Measurements from ENCODE around the gene SUSD3.

Gene SUSD3

GRCh38 chr9:93054758-93055704 is 3.5 kb upstream of the SUSD3 start:
- Histone ChIP-seq H3K27ac (ENCODE audit: poor library complexity, severe bottlenecking) (no peak overlapping the region), H3K4me3 (ENCODE audit: severe bottlenecking) (no peak overlapping the region), H3K36me3 (ENCODE audit: low read depth) (no peaks in the 10 kb centered on the region), H3K9me3 (ENCODE audit: severe bottlenecking) (no peaks in the 10 kb centered on the region), H3K27me3 (ENCODE audit: insufficient read depth, poor library complexity, severe bottlenecking) (no peaks in the 10 kb centered on the region), H3K4me1 (ENCODE audit: insufficient read depth, poor library complexity, severe bottlenecking) (no peaks in the 10 kb centered on the region)
- no peak for ATAC-seq (ENCODE audit: low read depth)
- peak; percentile 33 for DNase-seq (ENCODE audit: low spot score)
- TF ChIP-seq CTCF (IDR thresholded peaks at IDR 0.05; ENCODE audit: poor library complexity, severe bottlenecking) = no peak

- no peak for TF ChIP-seq CTCF (IDR thresholded peaks at IDR 0.05; ENCODE audit: poor library complexity, severe bottlenecking)
These were observed 1.3 kb upstream of the SUSD3 start for GRCh38 chr9:93057042-93057702.

GRCh38 chr9:93057703-93058354 is 672 bp upstream of the SUSD3 start:
- ATAC-seq (ENCODE audit: low read depth) (no peak), DNase-seq (ENCODE audit: low spot score) (no peak)
- Histone ChIP-seq H3K27me3 (ENCODE audit: insufficient read depth, poor library complexity, severe bottlenecking) (no peaks in the 10 kb centered on the region), H3K4me3 (ENCODE audit: severe bottlenecking) (no peak overlapping the region), H3K4me1 (ENCODE audit: insufficient read depth, poor library complexity, severe bottlenecking) (no peaks in the 10 kb centered on the region), H3K36me3 (ENCODE audit: low read depth) (no peaks in the 10 kb centered on the region), H3K9me3 (ENCODE audit: severe bottlenecking) (no peaks in the 10 kb centered on the region), H3K27ac (ENCODE audit: poor library complexity, severe bottlenecking) (no peak overlapping the region)
- TF ChIP-seq CTCF (IDR thresholded peaks at IDR 0.05; ENCODE audit: poor library complexity, severe bottlenecking) = no peak

More at GRCh38 chr9:93057042-93057702, 1.3 kb upstream of the SUSD3 start:
- Histone ChIP-seq H3K9me3 (ENCODE audit: severe bottlenecking) (no peaks in the 10 kb centered on the region), H3K36me3 (ENCODE audit: low read depth) (no peaks in the 10 kb centered on the region), H3K4me1 (ENCODE audit: insufficient read depth, poor library complexity, severe bottlenecking) (no peaks in the 10 kb centered on the region), H3K4me3 (ENCODE audit: severe bottlenecking) (no peak overlapping the region), H3K27ac (ENCODE audit: poor library complexity, severe bottlenecking) (no peak overlapping the region), H3K27me3 (ENCODE audit: insufficient read depth, poor library complexity, severe bottlenecking) (no peaks in the 10 kb centered on the region)
- DNase-seq (ENCODE audit: low spot score) (no peak), ATAC-seq (ENCODE audit: low read depth) (no peak)

- Histone ChIP-seq H3K4me3 (ENCODE audit: severe bottlenecking) (peak overlapping the region; percentile 28), H3K27ac (ENCODE audit: poor library complexity, severe bottlenecking) (no peak overlapping the region), H3K4me1 (ENCODE audit: insufficient read depth, poor library complexity, severe bottlenecking) (no peaks in the 10 kb centered on the region), H3K36me3 (ENCODE audit: low read depth) (no peaks in the 10 kb centered on the region), H3K9me3 (ENCODE audit: severe bottlenecking) (no peaks in the 10 kb centered on the region), H3K27me3 (ENCODE audit: insufficient read depth, poor library complexity, severe bottlenecking) (no peaks in the 10 kb centered on the region)
- DNase-seq (ENCODE audit: low spot score) (no peak), ATAC-seq (ENCODE audit: low read depth) (no peak)
- TF ChIP-seq CTCF (IDR thresholded peaks at IDR 0.05; ENCODE audit: poor library complexity, severe bottlenecking) = no peak
These were observed 662 bp downstream of the SUSD3 start for GRCh38 chr9:93059011-93059714.

Measured in RWPE2 (cell line).